ENCODE measurements around the gene COMT. TPM values are rescaled to one million over a fixed set of nuclear protein-coding genes. Genes with fewer than 3 reads are reported as not detected.

COMT gene
- total RNA-seq, 1 donor from 2014 or later: 67.5 TPM

DNA sequence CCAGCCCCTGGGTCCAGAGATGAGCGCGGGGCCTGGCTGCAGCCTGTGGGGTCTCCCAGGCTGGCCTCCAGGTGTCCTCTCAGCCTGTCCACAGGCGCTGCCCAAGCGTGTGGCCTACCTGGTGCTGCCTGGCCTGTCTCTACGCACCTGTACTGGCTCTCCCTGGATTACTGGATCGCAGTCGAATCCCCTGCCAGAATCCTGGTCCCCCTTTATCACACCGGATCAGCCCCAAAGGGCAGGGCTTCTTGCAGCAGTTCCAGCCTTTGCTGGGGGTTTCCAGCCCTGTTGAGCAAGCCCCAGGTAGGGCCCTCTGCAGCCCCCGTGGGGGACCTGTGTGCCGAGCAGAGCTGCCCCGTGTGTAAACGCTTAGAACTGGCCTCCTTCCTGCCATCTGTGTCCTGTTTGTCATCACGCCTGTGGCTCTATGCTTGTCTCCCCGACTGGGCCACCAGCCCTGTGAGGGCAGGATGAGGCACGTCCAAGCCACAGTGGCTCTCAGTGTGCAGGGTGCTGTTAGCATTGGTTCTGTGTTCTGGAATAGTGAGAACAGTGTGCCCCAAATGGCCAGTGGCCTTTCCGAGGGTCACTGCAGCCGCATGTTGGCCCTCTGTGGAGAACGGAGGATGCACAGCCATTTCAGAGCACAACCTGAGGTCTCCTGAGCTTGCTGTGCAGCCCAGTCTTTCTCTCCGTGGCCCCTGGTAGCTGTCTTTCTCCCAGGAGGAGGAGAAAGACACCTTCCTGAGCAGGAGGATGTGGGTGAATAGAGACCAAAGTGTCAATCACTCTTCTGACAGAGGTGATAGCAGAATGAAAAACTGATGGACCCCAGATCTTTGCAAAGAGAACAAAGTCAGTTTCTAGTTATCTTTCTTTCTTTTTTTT is 13.9 kb downstream of the COMT start:
- intact Hi-C loops (cut with micrococcal nuclease): loop anchor here (10.0 kb wide), 1 partner anchor 351 kb away; no protein-coding TSS in a partner anchor

DNA sequence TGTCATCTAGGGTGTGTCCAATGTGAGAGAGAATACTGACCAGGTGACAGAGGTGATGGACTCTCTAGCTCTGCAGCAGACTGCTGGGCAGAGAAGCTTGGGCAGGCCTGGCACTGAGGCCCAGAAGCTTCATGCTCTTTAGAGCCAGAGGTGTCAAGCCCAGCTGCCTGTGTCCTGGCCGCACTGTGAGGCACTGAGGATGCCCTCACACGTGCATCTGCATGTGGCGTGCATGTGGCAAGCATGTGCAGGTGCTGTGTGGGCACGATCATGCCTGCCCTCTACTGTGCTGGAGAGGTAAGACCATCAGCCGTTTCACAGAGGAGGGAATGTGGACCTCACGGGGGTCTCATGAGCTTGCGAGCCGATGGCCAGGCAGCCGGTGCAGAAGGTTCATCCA is 15.9 kb downstream of the COMT start:
- intact Hi-C loops (cut with micrococcal nuclease): loop anchor here (10.0 kb wide), 1 partner anchor 353 kb away; no protein-coding TSS in a partner anchor

DNA sequence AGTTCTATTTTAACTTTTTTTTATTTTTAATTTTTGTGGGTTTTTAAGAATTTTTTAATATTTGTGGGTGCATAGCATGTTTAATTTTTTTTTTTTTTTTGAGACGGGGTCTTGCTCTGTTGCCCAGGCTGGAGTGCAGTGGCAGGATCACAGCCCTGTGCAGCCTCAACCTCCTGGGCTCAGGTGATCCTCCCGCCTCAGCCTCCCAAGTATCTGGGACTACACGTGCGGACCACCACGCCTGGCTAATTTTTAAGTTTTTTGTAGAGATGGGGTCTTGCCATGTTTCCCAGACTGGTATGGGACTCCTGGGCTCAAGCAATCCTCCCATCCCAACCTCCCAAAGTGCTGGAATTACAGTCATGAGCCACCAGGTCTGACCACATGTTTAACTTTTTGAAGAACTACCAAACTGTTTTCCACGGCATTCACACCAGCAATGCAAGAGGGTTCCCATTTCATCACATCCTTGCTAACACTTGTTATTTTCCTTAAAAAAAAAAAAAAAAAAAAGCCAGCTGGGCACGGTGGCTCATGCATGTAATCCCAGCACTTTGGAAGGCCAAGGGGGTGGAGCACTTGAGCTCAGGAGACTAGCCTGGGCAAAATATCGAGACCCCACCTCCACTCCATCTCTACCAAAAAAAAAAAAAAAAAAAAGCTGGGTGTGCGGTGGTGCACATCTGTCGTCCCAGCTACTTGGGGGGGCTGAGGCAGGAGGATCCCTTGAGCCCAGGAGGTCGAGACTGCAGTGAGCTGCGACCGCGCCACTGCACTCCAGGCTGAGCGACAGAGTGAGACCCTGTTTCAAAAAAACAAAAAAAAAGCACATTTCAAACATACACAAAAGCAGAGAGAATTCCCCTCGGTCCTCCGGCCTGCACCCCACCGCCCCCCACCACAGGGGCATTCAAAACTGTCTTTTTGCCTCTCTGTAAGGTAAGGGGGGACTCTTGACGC is 16.8 kb downstream of the COMT start:
- intact Hi-C loops (cut with micrococcal nuclease): loop anchor here (10.0 kb wide), 1 partner anchor 354 kb away; no protein-coding TSS in a partner anchor

DNA sequence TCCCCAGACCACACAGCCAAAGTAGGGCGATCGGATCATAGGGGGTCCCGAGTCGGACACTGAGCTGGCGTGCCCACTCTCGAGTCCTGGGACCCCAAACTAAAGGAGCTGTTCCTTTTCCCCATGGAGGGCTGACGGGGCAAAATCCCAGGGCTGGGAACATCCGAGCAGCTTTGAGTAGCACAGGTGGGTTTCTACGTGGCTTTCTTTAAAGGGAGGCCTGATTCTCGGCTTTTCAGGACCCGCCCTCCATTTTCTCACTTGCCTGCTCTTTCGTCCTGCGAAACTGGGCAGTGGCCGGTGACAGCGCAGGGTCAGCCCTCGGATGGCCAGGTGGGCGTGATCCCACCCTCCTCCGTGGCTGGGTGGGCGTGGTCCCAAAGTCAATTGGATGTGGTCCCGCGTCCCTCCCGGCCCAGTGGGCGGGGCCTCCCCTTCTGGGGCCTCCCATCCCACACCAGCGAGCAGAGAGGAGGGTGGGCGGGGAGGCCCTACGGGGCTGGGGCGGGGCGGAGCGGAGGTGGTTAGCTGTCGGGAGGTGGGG is 17.5 kb downstream of the COMT start:
- intact Hi-C loops (cut with micrococcal nuclease): loop anchor here (10.0 kb wide), 1 partner anchor 354 kb away; no protein-coding TSS in a partner anchor

DNA sequence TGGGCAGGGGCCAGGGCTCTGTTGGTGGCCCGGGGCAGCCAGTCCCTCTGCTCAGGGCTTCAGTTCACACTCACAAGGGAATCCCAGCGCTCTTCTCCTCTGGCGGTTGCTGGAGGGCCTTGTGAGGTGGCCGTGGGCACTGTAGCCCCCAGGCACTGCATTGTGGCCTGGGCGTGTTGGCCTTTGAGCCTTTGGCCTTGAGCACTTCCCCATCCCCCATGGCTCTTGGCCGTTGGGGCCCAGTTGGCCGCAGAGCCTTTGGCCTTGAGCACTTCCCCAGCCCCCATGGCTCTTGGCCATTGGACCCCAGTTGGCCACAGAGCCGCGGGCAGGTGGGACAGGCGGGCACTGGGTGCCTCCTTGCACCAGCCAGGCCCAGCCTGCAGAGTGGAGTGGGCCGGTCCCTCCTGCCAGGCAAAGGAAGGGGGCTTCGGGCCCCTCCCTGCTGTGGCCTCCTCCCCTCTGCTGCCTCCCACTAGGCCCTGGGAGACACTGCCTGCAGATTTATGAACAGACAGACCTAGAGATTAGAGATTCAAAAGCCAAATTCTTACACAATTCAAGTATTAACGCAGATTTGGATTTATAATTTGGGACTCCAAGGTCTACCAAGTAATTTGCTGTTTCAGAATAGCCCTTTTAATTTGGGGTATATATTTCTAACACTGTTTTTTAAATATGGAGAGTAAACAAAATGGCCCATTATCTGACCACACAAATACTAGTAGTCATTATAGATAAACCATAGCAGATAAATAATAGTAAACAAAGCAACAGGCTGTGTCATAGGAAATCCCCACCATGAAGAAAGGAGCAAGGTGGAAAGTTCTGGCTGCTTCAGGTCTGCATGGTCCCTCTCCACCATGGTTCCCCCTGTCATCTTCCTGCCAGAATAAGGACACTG is 18.3 kb downstream of the COMT start:
- intact Hi-C loops (cut with micrococcal nuclease): loop anchor here (10.0 kb wide), 1 partner anchor 355 kb away; no protein-coding TSS in a partner anchor

DNA sequence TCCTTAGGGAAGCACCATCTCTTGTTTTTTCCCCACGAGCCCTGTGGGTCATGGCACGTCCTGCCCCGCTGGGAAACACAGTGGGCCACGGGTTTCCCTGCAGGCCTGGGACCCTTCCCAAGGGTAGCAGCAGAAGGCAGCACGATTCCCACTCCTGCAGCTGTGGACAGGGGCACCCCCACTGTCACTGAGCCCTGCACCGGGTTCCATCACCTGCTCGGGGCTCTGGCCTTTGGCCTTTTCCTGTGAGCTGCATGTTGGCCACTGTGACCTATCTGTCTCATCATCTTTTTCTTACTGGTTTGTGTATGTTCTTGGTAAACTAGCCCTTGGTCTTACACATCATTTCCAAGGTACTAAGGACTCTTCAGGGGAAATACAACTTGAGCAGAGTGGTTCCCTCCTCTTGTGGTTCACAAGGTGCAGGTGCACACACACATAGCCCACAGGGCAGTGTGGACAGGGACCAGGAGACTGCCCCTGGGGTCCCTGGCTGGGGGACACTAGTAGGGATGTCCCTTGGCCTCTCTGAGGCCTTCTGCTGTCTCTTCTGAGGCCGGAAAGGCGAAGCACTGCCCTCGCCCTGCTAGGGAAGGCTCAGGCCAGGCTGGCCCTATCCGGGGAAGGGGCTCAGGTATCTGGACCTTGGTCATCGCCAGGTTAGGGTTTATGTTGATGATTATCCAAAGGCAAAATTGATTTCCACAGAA is 19.1 kb downstream of the COMT start:
- intact Hi-C loops (cut with micrococcal nuclease): no loop called here

DNA sequence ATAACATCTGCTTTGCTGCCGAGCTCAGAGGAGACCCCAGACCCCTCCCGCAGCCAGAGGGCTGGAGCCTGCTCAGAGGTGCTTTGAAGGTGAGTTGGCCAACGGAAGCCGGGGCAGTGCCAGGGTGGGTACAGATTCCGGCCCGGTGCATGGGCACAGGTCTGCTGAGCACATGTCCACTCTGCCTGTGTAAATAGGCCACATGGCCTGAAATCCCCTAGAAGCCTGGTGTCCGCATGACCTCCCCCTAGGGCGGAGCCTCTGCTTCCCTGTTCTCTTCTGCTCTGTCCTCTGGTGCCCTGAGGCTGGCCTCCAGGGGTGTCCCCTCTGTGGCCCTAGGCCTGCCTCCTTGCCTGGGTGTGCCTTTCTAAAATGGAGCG is 19.6 kb downstream of the COMT start:
- intact Hi-C loops (cut with micrococcal nuclease): no loop called here

DNA sequence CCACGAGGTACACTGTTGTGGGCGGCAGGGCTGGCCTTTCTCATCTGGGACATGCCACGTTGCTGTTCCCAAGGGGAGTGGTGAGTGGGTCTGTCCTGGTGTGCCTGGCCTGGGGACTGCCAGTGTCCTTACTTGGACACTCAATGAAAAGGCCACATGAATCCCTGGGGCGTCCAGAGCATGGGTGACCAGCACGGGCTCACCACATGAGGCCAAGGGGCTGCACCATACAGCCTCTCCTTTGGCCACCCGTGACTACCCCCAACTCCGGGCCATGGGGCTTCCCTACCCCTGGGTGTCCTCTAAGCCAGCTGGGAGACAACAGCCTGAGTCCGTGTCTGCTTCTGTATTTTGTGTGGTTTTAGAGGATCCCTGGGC is 20.3 kb downstream of the COMT start:
- intact Hi-C loops (cut with micrococcal nuclease): no loop called here

DNA sequence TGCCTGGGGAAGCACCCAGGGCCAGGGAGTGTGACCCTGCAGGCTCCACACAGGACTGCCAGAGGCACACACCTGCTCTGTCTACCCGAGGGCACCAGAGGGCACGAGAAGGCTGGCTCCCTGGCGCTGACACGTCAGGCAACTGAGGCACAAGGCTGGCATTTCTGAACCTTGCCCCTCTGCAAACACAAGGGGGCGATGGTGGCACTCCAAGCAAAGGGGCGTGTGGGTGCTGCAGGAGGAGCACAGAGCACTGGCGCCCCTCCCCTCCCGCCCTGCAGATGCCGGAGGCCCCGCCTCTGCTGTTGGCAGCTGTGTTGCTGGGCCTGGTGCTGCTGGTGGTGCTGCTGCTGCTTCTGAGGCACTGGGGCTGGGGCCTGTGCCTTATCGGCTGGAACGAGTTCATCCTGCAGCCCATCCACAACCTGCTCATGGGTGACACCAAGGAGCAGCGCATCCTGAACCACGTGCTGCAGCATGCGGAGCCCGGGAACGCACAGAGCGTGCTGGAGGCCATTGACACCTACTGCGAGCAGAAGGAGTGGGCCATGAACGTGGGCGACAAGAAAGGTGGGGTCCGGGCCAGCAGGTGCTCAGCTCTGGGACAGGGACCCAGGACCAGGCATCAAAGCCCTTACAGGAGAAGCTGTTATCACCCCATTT is 20.8 kb downstream of the COMT start:
- intact Hi-C loops (cut with micrococcal nuclease): no loop called here

DNA sequence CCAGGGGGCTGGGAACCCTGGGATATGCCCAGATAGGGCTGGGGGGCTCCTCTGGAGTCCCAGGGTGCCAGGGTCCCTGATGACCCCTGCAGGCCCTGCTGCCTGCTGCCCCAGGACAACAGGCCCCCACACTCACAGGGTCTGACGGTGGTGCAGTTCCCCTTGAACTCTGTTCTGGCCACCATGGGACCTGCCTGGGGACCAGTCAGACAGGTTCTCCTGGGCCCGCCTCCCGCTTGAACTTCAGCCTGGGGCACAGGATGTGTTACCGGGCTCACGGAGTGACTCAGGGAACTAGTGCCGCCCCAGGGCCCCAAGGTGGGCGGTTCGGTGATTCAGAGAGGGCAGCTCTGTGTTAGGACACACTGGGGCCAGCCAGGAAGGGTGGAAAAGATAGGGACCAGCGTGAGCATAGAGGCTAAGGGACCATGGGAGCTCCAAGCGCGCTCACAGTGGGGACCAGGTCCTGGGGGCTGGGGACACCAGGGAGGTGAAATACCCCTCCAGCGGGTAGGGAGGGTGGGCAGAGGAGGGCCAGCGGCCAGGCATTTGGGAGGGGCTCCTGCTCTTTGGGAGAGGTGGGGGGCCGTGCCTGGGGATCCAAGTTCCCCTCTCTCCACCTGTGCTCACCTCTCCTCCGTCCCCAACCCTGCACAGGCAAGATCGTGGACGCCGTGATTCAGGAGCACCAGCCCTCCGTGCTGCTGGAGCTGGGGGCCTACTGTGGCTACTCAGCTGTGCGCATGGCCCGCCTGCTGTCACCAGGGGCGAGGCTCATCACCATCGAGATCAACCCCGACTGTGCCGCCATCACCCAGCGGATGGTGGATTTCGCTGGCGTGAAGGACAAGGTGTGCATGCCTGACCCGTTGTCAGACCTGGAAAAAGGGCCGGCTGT is 21.6 kb downstream of the COMT start:
- intact Hi-C loops (cut with micrococcal nuclease): no loop called here

DNA sequence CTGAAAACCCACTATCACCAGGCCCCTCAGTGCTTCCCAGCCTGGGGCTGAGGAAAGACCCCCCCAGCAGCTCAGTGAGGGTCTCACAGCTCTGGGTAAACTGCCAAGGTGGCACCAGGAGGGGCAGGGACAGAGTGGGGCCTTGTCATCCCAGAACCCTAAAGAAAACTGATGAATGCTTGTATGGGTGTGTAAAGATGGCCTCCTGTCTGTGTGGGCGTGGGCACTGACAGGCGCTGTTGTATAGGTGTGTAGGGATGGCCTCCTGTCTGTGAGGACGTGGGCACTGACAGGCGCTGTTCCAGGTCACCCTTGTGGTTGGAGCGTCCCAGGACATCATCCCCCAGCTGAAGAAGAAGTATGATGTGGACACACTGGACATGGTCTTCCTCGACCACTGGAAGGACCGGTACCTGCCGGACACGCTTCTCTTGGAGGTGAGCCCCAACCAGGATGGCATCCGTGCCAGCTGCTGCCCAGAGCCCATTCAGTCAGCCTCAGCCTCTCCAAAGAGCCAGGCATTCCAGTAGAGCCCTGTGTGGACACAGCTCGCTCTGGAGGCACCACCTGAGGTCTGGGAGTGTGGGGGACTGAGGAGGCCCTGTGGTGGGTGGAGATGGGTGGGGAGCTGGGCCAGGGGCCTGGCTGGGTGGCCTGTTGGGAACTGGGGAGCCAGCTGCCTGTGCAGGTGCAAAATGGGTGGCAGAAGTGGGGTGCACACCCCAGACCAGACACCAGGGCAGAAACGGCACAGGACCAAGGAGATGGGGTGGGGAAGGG is 22.5 kb downstream of the COMT start:
- intact Hi-C loops (cut with micrococcal nuclease): no loop called here

DNA sequence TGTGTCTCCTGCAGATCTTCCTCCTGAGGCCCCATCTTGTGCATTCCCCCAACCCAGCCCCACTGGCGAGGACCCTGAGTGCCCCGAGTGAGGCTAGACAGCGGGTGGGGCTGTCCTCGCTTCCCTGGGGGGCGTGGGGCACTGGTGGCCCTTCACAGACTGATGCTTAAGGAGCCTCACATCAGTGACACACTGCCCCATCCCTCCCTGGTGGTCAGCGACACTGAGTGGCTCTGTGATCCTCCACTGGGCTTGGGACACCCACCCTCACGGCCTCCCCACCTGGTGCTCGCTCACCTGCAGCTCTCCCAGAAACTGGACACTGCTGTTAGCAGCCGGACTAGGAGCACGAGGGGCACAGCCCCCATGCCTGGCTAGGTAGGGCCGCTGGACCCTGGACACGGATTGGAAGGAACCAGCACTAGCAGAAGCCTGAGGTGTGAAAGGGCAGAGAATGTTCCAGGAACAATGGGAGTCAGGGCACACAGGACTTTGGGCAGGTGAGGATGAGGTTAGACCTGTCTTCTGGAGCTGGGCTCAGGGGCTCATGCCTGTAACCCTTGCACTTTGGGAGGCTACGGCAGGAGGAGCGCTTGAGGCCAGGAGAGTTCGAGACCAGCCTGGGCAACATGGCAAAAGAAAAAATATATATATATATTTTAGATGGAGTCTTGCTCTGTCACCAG is 23.3 kb downstream of the COMT start:
- intact Hi-C loops (cut with micrococcal nuclease): no loop called here

DNA sequence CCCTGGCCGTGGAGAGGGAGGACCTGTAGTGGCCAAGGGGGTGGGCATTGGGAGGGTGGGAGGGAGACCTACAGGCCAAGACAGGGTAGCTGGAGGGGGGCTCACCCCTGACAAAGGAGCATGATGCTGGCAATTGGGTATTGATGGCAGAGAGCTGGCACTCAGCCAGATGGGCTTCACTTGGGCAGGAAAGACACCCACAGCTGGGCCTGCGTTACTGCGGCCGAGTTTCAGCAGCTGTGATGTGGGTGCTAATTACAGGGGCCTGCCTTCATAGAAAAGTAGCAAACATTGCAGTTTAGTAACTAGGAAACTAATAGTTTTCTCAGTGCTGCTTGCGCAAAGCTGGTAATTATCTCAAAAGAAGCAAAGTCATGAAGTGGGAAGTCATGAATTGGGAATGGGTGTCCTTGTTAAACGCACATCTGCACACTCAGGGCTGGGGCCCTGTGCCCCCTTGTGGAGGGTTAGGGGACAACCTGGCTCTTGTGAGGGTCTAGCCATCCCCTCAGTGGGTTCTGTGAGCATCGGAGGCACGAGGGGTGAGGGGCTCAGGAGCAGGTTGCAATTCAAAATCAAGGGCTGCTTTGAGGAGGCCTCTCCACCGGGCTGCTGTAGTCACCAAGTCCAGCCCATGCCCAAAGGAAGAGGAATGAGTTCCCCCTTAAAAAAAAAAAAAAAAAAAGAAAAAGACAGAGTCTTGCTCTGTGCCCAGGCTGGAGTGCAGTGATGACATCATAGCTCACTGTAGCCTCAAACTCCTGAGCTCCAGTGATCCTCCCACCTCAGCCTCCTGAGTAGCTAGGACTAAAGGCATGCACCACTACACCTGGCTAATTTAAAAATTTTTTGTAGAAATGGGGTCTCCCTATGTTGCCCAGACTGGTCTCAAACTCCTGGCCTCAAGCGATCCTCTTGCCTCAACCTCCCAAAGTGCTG is 24.5 kb downstream of the COMT start:
- intact Hi-C loops (cut with micrococcal nuclease): no loop called here

DNA sequence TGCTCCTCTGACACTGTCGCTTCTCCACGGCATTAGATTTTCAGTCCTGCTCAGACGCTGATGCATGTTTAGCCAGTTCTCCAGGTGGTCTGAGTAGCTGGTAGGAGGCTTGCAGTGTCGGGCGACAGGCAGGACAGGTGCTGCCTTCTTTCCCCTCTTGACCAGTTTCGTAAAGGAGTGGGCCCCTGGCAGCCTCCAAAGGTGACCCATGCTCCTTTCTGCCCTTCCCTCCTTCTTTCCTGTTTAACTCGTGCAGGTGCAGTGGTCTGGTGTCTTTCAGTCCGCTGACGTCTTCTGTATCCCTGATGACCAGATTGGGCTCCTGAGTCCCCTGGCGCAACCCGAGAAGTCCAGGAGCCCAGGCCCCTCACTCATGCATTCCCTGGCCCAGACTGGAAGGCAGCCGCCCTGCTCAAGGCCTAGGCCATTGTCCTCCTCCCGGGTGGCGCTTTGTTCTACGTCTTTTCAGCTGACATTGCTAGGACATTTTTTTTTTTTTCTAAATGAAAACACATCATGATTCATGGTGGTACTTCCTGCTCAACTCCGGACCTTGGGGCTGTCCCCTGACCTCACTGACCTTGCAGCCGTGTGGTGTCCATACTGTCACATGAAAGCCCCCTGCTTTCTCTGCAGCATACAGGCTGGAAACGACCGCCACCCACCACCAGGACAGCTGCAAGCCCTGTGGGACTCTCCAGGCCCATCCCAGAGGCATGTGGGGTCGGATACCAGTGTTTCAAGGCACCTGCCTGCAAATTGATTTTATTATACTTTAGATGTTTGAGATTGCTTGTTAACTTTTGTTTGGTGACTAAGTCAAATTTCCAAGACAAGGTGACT is 25.6 kb downstream of the COMT start:
- intact Hi-C loops (cut with micrococcal nuclease): no loop called here

Measured in T-helper 2 cell treated with Interferon-gamma antibody and Interleukin-4, amounts not matched to agents 100 ng/mL and 5 ng/mL, for 36 hours (primary cell).